ENCODE results near the gene AHSP.

AHSP gene

GRCh38 chr16:31530405-31530804 is 2.7 kb downstream of the AHSP start:
- TF ChIP-seq CTCF (IDR thresholded peaks at IDR 0.05; ENCODE audit: control insufficient read depth, extremely low read depth, insufficient read depth) = no peak
- DNase-seq (ENCODE audit: low read depth) = no peak
- no peak overlapping the region for H3K4me3 ChIP-seq (ENCODE audit: low read depth, low read length)

- no peak for DNase-seq (ENCODE audit: low read depth)
- TF ChIP-seq CTCF (IDR thresholded peaks at IDR 0.05; ENCODE audit: control insufficient read depth, extremely low read depth, insufficient read depth) = no peak
These were observed 3.4 kb downstream of the AHSP start for GRCh38 chr16:31531096-31531495.

GRCh38 chr16:31532120-31532519 is 4.4 kb downstream of the AHSP start:
- no peak for DNase-seq (ENCODE audit: low read depth)
- no peak for TF ChIP-seq CTCF (IDR thresholded peaks at IDR 0.05; ENCODE audit: control insufficient read depth, extremely low read depth, insufficient read depth)
- H3K4me3 ChIP-seq (ENCODE audit: low read depth, low read length) = no peak overlapping the region

More at GRCh38 chr16:31531096-31531495, 3.4 kb downstream of the AHSP start:
- H3K4me3 ChIP-seq (ENCODE audit: low read depth, low read length) = no peak overlapping the region

- no peak for DNase-seq (ENCODE audit: low read depth)
- no peak overlapping the region for H3K4me3 ChIP-seq (ENCODE audit: low read depth, low read length)
- TF ChIP-seq CTCF (IDR thresholded peaks at IDR 0.05; ENCODE audit: control insufficient read depth, extremely low read depth, insufficient read depth) = no peak
These were observed 5.2 kb downstream of the AHSP start for GRCh38 chr16:31532896-31533295.

GRCh38 chr16:31535737-31536136 is 8.0 kb downstream of the AHSP start:
- no peak for DNase-seq (ENCODE audit: low read depth)
- no peak overlapping the region for H3K4me3 ChIP-seq (ENCODE audit: low read depth, low read length)
- TF ChIP-seq CTCF (IDR thresholded peaks at IDR 0.05; ENCODE audit: control insufficient read depth, extremely low read depth, insufficient read depth) = no peak

GRCh38 chr16:31536804-31537361 is 9.2 kb downstream of the AHSP start:
- DNase-seq (ENCODE audit: low read depth) = no peak
- no peak overlapping the region for H3K4me3 ChIP-seq (ENCODE audit: low read depth, low read length)
- TF ChIP-seq CTCF (IDR thresholded peaks at IDR 0.05; ENCODE audit: control insufficient read depth, extremely low read depth, insufficient read depth) = no peak

Measured in LNCaP clone FGC (cell line).